ENCODE results near the gene ADGRE3. TPM values are rescaled to one million over a fixed set of nuclear protein-coding genes. Genes with fewer than 3 reads are reported as not detected.

ADGRE3 gene
- total RNA-seq, 1 experiment from 2014 or later = not detected

- H3K79me2 ChIP-seq (ENCODE audit: insufficient read depth, low read length) = no peaks in the 10 kb centered on the region
- peak overlapping the region; percentile 71 for H2AFZ ChIP-seq (ENCODE audit: low read length)
- no peak overlapping the region for H3K56ac ChIP-seq (ENCODE audit: insufficient read length, low read depth, low read length)
- no peak overlapping the region for H4K91ac ChIP-seq (ENCODE audit: insufficient read length, low read depth, low read length)
- H3K9me3 ChIP-seq (ENCODE audit: control insufficient read depth, low read depth, low read length) = no peaks in the 10 kb centered on the region
- no peaks in the 10 kb centered on the region for H3K4me1 ChIP-seq (ENCODE audit: insufficient read depth, low read length)
- H3K14ac ChIP-seq (ENCODE audit: insufficient read depth, low read length) = no peak overlapping the region
- H4K5ac ChIP-seq (ENCODE audit: insufficient read length, low read depth, low read length) = no peak overlapping the region
- no peak overlapping the region for H2AK5ac ChIP-seq (ENCODE audit: insufficient read length, low read length)
- TF ChIP-seq CTCF (conservative IDR thresholded peaks at IDR 0.05) = no peak
- H3K36me3 Mint-ChIP-seq (ENCODE audit: insufficient read depth in 1 of 3, low read depth in 3 of 3) = peaks cover 0 to 4% (median 3%) of the 10 kb centered on the region in 3 experiments; a peak in 4 of 7 replicates
- H3K27me3 ChIP-seq (ENCODE audit: insufficient read depth, low read length) = no peaks in the 10 kb centered on the region
- no peaks in the 10 kb centered on the region for H3K4me1 Mint-ChIP-seq
- H4K8ac ChIP-seq (replicated peaks; ENCODE audit: insufficient read length, low read depth, low read length) = no peak overlapping the region
- H3K79me1 ChIP-seq (ENCODE audit: insufficient read depth, low read depth, low read length, poor library complexity, severe bottlenecking) = no peaks in the 10 kb centered on the region
- no peak overlapping the region for H2BK20ac ChIP-seq (ENCODE audit: low read depth, low read length, poor library complexity, severe bottlenecking)
- peaks cover 33 to 76% of the 10 kb centered on the region in 2 experiments for H3K9me3 Mint-ChIP-seq
- no peaks in the 10 kb centered on the region; the same call in 1 of the 2 replicates for H3K27me3 Mint-ChIP-seq (ENCODE audit: low read depth)
- no peak overlapping the region for H2BK12ac ChIP-seq (ENCODE audit: insufficient read length, low read depth, low read length)
- no peak overlapping the region; a peak in 1 of 5 replicates for H3K4me3 Mint-ChIP-seq
- WGBS (ENCODE audit: extremely low coverage, insufficient read length, low lambda C conversion rate) = no CpG with 5 or more reads among the region's 1 CpG
- no peak overlapping the region for H2BK15ac ChIP-seq (ENCODE audit: low read depth, low read length)
- no peak overlapping the region for H3K23ac ChIP-seq (ENCODE audit: insufficient read length, low read depth, low read length)
- no peak overlapping the region for H3T11ph ChIP-seq (ENCODE audit: low read length)
- no peak overlapping the region for H3K18ac ChIP-seq (ENCODE audit: insufficient read length, low read depth, low read length)
- no peak overlapping the region for H3K27ac ChIP-seq (ENCODE audit: insufficient read length, low read depth, low read length)
- no peak overlapping the region for H3K27ac Mint-ChIP-seq
- peak; percentile 68 for DNase-seq
- no peak overlapping the region for H2BK120ac ChIP-seq (ENCODE audit: low read depth, low read length, poor library complexity, severe bottlenecking)
- H3K23me2 ChIP-seq (ENCODE audit: insufficient read length, low read depth, low read length, poor library complexity, severe bottlenecking) = no peaks in the 10 kb centered on the region
- no peaks in the 10 kb centered on the region for H4K20me1 ChIP-seq (ENCODE audit: control insufficient read depth, insufficient read depth, insufficient read length)
- H2BK5ac ChIP-seq (ENCODE audit: insufficient read length, low read length) = no peak overlapping the region
- no peak overlapping the region for H3K4ac ChIP-seq (ENCODE audit: low read depth, low read length)
- no peak overlapping the region for H3K9ac ChIP-seq (ENCODE audit: extremely low read depth, insufficient read length, low read length)
- no peak overlapping the region for H3K4me2 ChIP-seq (ENCODE audit: insufficient read depth, insufficient read length, low read length)
Observed at GRCh38 chr19:14632286-14632685, 42.4 kb downstream of the ADGRE3 start.

All from H9 (cell line).